HAP-1 (cell line): ENCODE measurements around the gene ZFP36L2.

Experiments
- DNase-seq, 2 experiments: peaks; one replicate each; pipeline ENCODE4 v3.0.0-alpha.2; 2016 to 2020; ENCODE audit warnings: low spot score in 2 of 2
- H3K27me3 ChIP-seq: fragments of 250-450 bp; sonication (Bioruptor Pico); 2 replicates; pipeline ENCODE4 v1.5.1; 2020; ENCODE audit warnings: low read depth, mild to moderate bottlenecking, moderate library complexity
- H3K36me3 ChIP-seq: fragments of 250-450 bp; sonication (Bioruptor Pico); replicated peaks from 2 replicates; pipeline ENCODE4 v1.5.1; 2020; ENCODE audit warnings: mild to moderate bottlenecking
- H3K4me1 ChIP-seq: fragments of 250-450 bp; sonication (Bioruptor Pico); 2 replicates; pipeline ENCODE4 v1.5.1; 2020; ENCODE audit warnings: mild to moderate bottlenecking
- H3K4me3 ChIP-seq: fragments of 250-450 bp; sonication (Bioruptor Pico); 2 replicates; pipeline ENCODE4 v1.5.1; 2020; ENCODE audit warnings: mild to moderate bottlenecking, moderate library complexity
- H3K9me3 ChIP-seq: fragments of 250-450 bp; sonication (Bioruptor Pico); 2 replicates; pipeline ENCODE4 v1.5.1; 2020; ENCODE audit warnings: mild to moderate bottlenecking, moderate library complexity
- in situ Hi-C: fragments of 300-500 bp; cut with MboI; formaldehyde crosslinking; loops from 3 replicates; pipeline ENCODE4 v1.14.3; 2020; ENCODE audit warnings: low sequenced_read_pairs, inconsistent platforms, mixed read lengths

ZFP36L2 gene

DNA sequence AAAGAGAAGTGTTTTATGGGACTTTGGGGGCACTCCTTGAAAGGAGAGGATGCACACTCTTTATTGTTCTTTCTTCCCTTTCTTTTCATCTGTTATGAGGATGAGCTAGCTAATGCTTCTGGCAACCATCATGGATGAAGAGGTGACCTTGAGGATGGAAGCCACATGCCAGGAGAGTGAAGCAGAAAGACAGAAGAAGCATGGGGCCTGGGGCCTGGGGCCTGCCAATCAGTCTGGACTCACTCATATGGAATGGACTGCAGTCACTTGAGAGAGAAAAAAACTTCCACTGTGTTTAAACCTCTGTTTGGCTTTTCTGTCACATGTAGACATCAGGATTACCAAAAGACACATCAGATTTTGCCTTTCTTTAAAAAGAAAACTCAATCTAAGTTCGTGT lies 35.8 kb upstream of the ZFP36L2 start:
- Histone ChIP-seq H3K4me1 (no peaks in the 10 kb centered on the region), H3K36me3 (no peaks in the 10 kb centered on the region), H3K27me3 (no peaks in the 10 kb centered on the region), H3K4me3 (no peak overlapping the region), H3K9me3 (no peaks in the 10 kb centered on the region)
- no peak for DNase-seq
- in situ Hi-C loops: no loop called here

- no peaks in the 10 kb centered on the region for H3K36me3 ChIP-seq
- in situ Hi-C loops: no loop called here
- no peaks in the 10 kb centered on the region for H3K27me3 ChIP-seq
- H3K4me3 ChIP-seq: no peak overlapping the region
- no peak for DNase-seq
- H3K4me1 ChIP-seq: peaks cover 11% of the 10 kb centered on the region
- no peaks in the 10 kb centered on the region for H3K9me3 ChIP-seq
These were observed 33.1 kb upstream of the ZFP36L2 start for GRCh38 chr2:43259512-43259911.

GRCh38 chr2:43258547-43259156 lies 32.2 kb upstream of the ZFP36L2 start:
- Histone ChIP-seq H3K4me3 (no peak overlapping the region), H3K9me3 (no peaks in the 10 kb centered on the region), H3K36me3 (no peaks in the 10 kb centered on the region), H3K27me3 (no peaks in the 10 kb centered on the region), H3K4me1 (peaks cover 11% of the 10 kb centered on the region)
- no peak for DNase-seq
- in situ Hi-C loops: no loop called here

GRCh38 chr2:43255296-43255910 lies 29.0 kb upstream of the ZFP36L2 start:
- Histone ChIP-seq H3K4me3 (no peak overlapping the region), H3K4me1 (peaks cover 11% of the 10 kb centered on the region), H3K36me3 (no peaks in the 10 kb centered on the region), H3K9me3 (no peaks in the 10 kb centered on the region), H3K27me3 (no peaks in the 10 kb centered on the region)
- peak; percentile 43 to 82 for DNase-seq
- in situ Hi-C loops: no loop called here

- no peaks in the 10 kb centered on the region for H3K36me3 ChIP-seq
- in situ Hi-C loops: no loop called here
- H3K27me3 ChIP-seq: no peaks in the 10 kb centered on the region
- no peak overlapping the region for H3K4me3 ChIP-seq
- H3K9me3 ChIP-seq: no peaks in the 10 kb centered on the region
- peaks cover 11% of the 10 kb centered on the region for H3K4me1 ChIP-seq
- no peak for DNase-seq
These were observed 27.9 kb upstream of the ZFP36L2 start for GRCh38 chr2:43254331-43254730.

GRCh38 chr2:43251171-43251731 lies 24.8 kb upstream of the ZFP36L2 start:
- H3K4me1 ChIP-seq: peaks cover 11% of the 10 kb centered on the region
- H3K27me3 ChIP-seq: no peaks in the 10 kb centered on the region
- H3K36me3 ChIP-seq: no peaks in the 10 kb centered on the region
- no peaks in the 10 kb centered on the region for H3K9me3 ChIP-seq
- DNase-seq: no peak
- no peak overlapping the region for H3K4me3 ChIP-seq
- in situ Hi-C loops: no loop called here

- Histone ChIP-seq H3K4me3 (no peak overlapping the region), H3K27me3 (no peaks in the 10 kb centered on the region), H3K9me3 (no peaks in the 10 kb centered on the region), H3K4me1 (peaks cover 2% of the 10 kb centered on the region), H3K36me3 (no peaks in the 10 kb centered on the region)
- in situ Hi-C loops: no loop called here
- no peak for DNase-seq
These were observed 23.6 kb upstream of the ZFP36L2 start for GRCh38 chr2:43250015-43250414.

DNA sequence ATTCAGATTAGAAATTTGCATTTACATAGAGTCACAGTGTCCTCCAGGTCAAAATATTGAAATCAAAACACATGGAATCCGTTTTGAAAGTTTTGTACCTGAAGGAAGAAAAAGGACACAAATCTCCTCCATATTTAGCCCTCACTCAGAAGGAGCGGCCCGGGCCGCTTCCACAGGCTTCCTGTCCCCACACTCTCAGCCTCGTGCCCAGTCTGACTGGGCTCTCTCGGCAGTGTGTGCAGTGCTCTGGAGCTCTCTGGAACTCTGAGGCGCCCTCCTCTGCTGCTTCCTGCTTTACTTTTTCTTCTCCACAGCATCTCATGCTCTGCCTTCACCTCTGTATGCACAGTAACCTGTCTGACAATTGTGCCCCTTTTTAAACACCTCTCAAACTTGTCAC lies 22.2 kb upstream of the ZFP36L2 start:
- Histone ChIP-seq H3K36me3 (no peaks in the 10 kb centered on the region), H3K9me3 (no peaks in the 10 kb centered on the region), H3K4me1 (no peaks in the 10 kb centered on the region), H3K27me3 (no peaks in the 10 kb centered on the region), H3K4me3 (no peak overlapping the region)
- in situ Hi-C loops: no loop called here
- DNase-seq: no peak

DNA sequence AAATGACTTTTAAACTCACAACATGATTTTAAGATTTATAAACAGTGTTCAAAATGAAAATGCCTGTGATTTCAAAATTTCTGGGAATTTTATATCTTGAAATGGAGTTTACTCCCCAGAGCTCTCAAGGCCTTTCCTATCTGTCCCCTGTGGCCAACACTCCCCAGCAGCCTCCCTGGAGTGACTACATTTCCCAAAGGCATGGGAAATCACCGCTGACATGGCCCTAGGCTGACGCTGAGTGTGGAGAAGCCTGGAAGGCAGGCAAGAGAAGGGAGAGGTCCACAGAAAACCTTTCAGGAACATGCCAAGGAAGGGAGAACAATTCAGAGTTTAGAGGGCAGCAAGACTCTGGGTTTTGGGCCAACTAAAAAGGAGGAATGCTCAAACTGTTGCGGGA lies 20.2 kb upstream of the ZFP36L2 start:
- Histone ChIP-seq H3K9me3 (no peaks in the 10 kb centered on the region), H3K4me1 (no peaks in the 10 kb centered on the region), H3K27me3 (no peaks in the 10 kb centered on the region), H3K36me3 (no peaks in the 10 kb centered on the region), H3K4me3 (no peak overlapping the region)
- DNase-seq: no peak
- in situ Hi-C loops: no loop called here

DNA sequence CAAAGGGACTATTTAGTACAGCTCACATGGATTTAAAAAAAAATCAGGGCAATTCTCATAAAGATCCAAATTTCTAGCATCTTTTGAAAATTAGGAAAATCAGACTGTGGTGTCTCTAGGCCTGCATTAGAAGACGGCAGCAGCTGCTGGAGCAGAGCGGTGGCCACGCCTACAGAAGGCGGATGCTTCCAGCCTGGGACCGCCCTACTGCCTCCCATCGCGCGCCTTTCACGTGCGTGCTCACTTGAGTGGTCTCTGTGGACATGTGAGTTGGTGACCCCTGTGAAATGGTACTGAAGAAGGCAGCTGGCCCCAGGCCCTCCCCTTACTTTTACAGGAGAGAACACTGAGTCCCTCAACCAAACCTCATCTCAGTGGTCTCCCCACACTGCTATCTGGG lies 15.2 kb upstream of the ZFP36L2 start:
- in situ Hi-C loops: no loop called here
- Histone ChIP-seq H3K4me3 (no peak overlapping the region), H3K36me3 (no peaks in the 10 kb centered on the region), H3K27me3 (no peaks in the 10 kb centered on the region), H3K4me1 (no peaks in the 10 kb centered on the region), H3K9me3 (no peaks in the 10 kb centered on the region)
- DNase-seq: no peak

DNA sequence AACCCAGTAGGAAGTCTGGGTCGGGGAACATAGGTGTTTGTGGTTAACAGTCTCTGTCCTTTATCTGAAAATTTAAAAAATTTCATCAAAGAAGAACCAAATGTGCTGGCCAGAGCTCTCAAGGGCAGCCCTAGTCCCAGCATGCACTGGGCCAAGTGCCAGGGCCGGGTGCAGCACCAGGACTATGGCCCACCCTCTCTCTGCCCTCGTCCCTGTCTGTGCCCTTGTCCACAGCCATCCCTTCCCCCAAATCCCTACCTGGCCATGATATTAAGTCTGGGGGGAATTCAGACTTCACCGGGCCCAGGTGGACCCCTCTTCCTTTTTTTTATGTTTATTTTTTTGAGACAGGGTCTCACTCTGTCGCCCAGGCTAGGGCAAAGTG lies 14.4 kb upstream of the ZFP36L2 start:
- no peak overlapping the region for H3K4me3 ChIP-seq
- no peaks in the 10 kb centered on the region for H3K36me3 ChIP-seq
- in situ Hi-C loops: no loop called here
- no peaks in the 10 kb centered on the region for H3K9me3 ChIP-seq
- DNase-seq: no peak
- no peaks in the 10 kb centered on the region for H3K4me1 ChIP-seq
- no peaks in the 10 kb centered on the region for H3K27me3 ChIP-seq

- Histone ChIP-seq H3K4me3 (no peak overlapping the region), H3K4me1 (no peaks in the 10 kb centered on the region), H3K36me3 (no peaks in the 10 kb centered on the region), H3K27me3 (no peaks in the 10 kb centered on the region), H3K9me3 (no peaks in the 10 kb centered on the region)
- in situ Hi-C loops: loop anchor here (10.0 kb wide), 2 partner anchors 245 to 265 kb away; no protein-coding TSS in a partner anchor
- no peak for DNase-seq
These were observed 13.8 kb upstream of the ZFP36L2 start for GRCh38 chr2:43239981-43240765.

DNA sequence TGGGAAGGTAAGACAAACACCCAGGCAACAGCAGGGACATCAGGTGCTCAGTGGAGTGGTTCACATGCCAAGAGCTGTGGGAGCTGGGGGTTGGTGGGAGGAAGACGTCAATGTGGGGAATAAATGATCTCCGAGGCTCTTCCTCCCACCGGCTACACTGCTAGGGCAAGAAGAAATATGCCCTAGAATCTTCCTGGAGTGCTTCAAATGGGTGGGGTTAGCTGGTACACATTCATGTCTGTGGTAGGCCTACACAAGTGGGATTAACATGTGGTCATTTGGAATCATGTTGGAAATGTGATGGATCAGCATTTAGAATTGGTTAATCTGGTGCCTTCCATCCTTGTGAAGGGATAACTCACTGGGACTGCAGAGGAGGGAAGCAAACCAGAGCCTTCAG lies 12.4 kb upstream of the ZFP36L2 start:
- DNase-seq: no peak
- no peak overlapping the region for H3K4me3 ChIP-seq
- H3K4me1 ChIP-seq: no peaks in the 10 kb centered on the region
- H3K27me3 ChIP-seq: no peaks in the 10 kb centered on the region
- H3K9me3 ChIP-seq: no peaks in the 10 kb centered on the region
- no peaks in the 10 kb centered on the region for H3K36me3 ChIP-seq
- in situ Hi-C loops: loop anchor here (10.0 kb wide), 2 partner anchors 246 to 264 kb away; no protein-coding TSS in a partner anchor

DNA sequence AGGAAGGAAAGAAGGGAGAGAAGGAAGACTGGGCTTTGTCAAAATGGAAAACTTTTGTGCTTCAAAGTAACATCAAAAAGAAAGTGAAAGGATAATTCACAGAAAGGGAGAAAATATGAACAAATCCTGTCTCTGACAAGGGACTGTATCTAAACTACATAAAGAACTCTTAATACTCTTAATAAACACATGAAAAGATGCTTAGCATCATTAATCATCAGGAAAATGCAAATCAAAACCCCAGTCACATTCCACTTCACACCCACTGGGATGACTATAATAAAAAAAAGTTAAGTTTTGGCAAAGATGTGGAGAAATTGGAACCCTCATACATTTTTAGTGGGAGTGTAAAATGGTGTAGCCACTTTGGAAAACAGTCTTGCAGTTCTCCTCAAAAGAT lies 11.8 kb upstream of the ZFP36L2 start:
- H3K4me3 ChIP-seq: no peak overlapping the region
- in situ Hi-C loops: loop anchor here (10.0 kb wide), 2 partner anchors 247 to 263 kb away; no protein-coding TSS in a partner anchor
- no peaks in the 10 kb centered on the region for H3K4me1 ChIP-seq
- no peaks in the 10 kb centered on the region for H3K9me3 ChIP-seq
- DNase-seq: no peak
- no peaks in the 10 kb centered on the region for H3K36me3 ChIP-seq
- H3K27me3 ChIP-seq: no peaks in the 10 kb centered on the region
